IMR-90 (cell line): ENCODE data around the gene TMEM141. TPM values are rescaled to one million over a fixed set of nuclear protein-coding genes. Genes with fewer than 3 reads are reported as not detected.

ENCODE experiments used
- ATAC-seq: fragments of 200-7000 bp; cut with Tn5 transposase; 2 replicates; pipeline ENCODE4 v1.9.1; 2020; ENCODE audit warnings: low read depth, mild to moderate bottlenecking, moderate library complexity
- BruUV-seq: library from RNA; stranded (reverse); fragments of 400-500 nt; replicated peaks from 2 replicates; lab custom pipeline; 2021; lab: Mats Ljungman, UMichigan
- CTCF ChIA-PET: fragments of 300-600 bp; formaldehyde crosslinking; extraction: SDS; loops from one replicate; lab custom pipeline; 2021; ENCODE audit warnings: antibody characterized with exemption; lab: Yijun Ruan, JAX
- POLR2A ChIA-PET: fragments of 300-600 bp; sonication (Branson Sonifier 250); formaldehyde crosslinking; loops from one replicate; lab custom pipeline; 2022; ENCODE audit warnings: antibody characterized with exemption; ENCODE audit not compliant: unreplicated experiment; lab: Charles Lee
- DNase-seq: peaks from one replicate; pipeline ENCODE4 v3.0.0; 2013
- H2AFZ ChIP-seq: replicated peaks from 2 replicates; pipeline ENCODE3; 2013; ENCODE audit warnings: low read length, mild to moderate bottlenecking; ENCODE audit not compliant: poor library complexity
- H2AK5ac ChIP-seq: 2 replicates; pipeline ENCODE4 v1.6.1; 2013; ENCODE audit warnings: low read depth, low read length, inconsistent platforms
- H2AK9ac ChIP-seq: replicated peaks from 2 replicates; pipeline ENCODE3; 2013; ENCODE audit warnings: mild to moderate bottlenecking, low read depth, low read length, moderate library complexity; ENCODE audit not compliant: poor library complexity
- H2BK120ac ChIP-seq: 2 replicates; pipeline ENCODE4 v1.6.1; 2013; ENCODE audit warnings: low read depth, low read length, inconsistent platforms
- H2BK15ac ChIP-seq: 3 replicates; pipeline ENCODE4 v1.6.1; 2013; ENCODE audit warnings: low read depth, low read length, inconsistent platforms
- H2BK20ac ChIP-seq: 2 replicates; pipeline ENCODE4 v1.6.1; 2013; ENCODE audit warnings: low read depth, mild to moderate bottlenecking, inconsistent platforms, low read length, moderate library complexity
- H2BK5ac ChIP-seq: 2 replicates; pipeline ENCODE4 v1.6.1; 2013; ENCODE audit warnings: mild to moderate bottlenecking, low read depth, low read length, inconsistent platforms; ENCODE audit not compliant: poor library complexity, severe bottlenecking
- H3K14ac ChIP-seq: replicated peaks from 2 replicates; pipeline ENCODE4 v1.6.1; 2013; ENCODE audit warnings: low read depth, low read length, inconsistent platforms
- H3K18ac ChIP-seq: 2 replicates; pipeline ENCODE4 v1.6.1; 2013; ENCODE audit warnings: low read depth, low read length, control low read depth
- H3K23ac ChIP-seq: 2 replicates; pipeline ENCODE4 v1.6.1; 2013; ENCODE audit warnings: low read depth, low read length, inconsistent platforms
- H3K27ac ChIP-seq: 2 replicates; pipeline ENCODE4 v1.5.1; 2013; ENCODE audit warnings: mild to moderate bottlenecking, control low read depth, low read length; ENCODE audit not compliant: insufficient read depth
- H3K27me3 ChIP-seq: 2 replicates; pipeline ENCODE4 v1.6.1; 2013; ENCODE audit warnings: low read length; ENCODE audit not compliant: control insufficient read depth, insufficient read depth
- H3K36me3 ChIP-seq: 2 replicates; pipeline ENCODE4 v1.6.1; 2013; ENCODE audit warnings: low read length, mixed read lengths; ENCODE audit not compliant: control insufficient read depth, insufficient read depth
- H3K4ac ChIP-seq: 2 replicates; pipeline ENCODE4 v1.6.1; 2013; ENCODE audit warnings: low read depth, low read length, inconsistent platforms
- H3K4me1 ChIP-seq: 2 replicates; pipeline ENCODE4 v1.6.1; 2013; ENCODE audit warnings: low read length, mixed read lengths; ENCODE audit not compliant: control insufficient read depth, insufficient read depth
- H3K4me2 ChIP-seq: 2 replicates; pipeline ENCODE4 v1.6.1; 2013; ENCODE audit warnings: low read depth, mild to moderate bottlenecking, control low read depth, low read length, moderate library complexity
- H3K4me3 ChIP-seq: 2 replicates; pipeline ENCODE4 v1.5.1; 2013; ENCODE audit warnings: low read depth, mild to moderate bottlenecking, control low read depth, low read length, moderate library complexity; ENCODE audit not compliant: insufficient read depth
- H3K56ac ChIP-seq: 2 replicates; pipeline ENCODE4 v1.6.1; 2013; ENCODE audit warnings: low read length, inconsistent platforms; ENCODE audit not compliant: insufficient read depth; ENCODE audit errors: extremely low read depth
- H3K79me1 ChIP-seq, 2 experiments: 2 replicates each; pipeline ENCODE4 v1.6.1; 2013; ENCODE audit warnings: low read length in 2 of 2, inconsistent platforms in 1 of 2, low read depth in 1 of 2
- H3K9ac ChIP-seq: 2 replicates; pipeline ENCODE4 v1.6.1; 2013; ENCODE audit warnings: low read depth, low read length, control low read depth
- H3K9me1 ChIP-seq: 2 replicates; pipeline ENCODE4 v1.6.1; 2013; ENCODE audit warnings: low read length, inconsistent platforms; ENCODE audit not compliant: insufficient read depth
- H3K9me3 ChIP-seq: 2 replicates; pipeline ENCODE4 v1.6.1; 2013; ENCODE audit warnings: low read length; ENCODE audit not compliant: control insufficient read depth, insufficient read depth
- H4K20me1 ChIP-seq: 2 replicates; pipeline ENCODE4 v1.6.1; 2013; ENCODE audit warnings: low read length, inconsistent platforms; ENCODE audit not compliant: insufficient read depth
- H4K5ac ChIP-seq: 2 replicates; pipeline ENCODE4 v1.6.1; 2013; ENCODE audit warnings: mild to moderate bottlenecking, low read depth, low read length, control low read depth
- H4K8ac ChIP-seq, 2 experiments: 2 replicates each; pipeline ENCODE4 v1.6.1; 2013; ENCODE audit warnings: low read depth in 2 of 2, low read length in 2 of 2, control low read depth in 1 of 2, inconsistent platforms in 1 of 2
- H4K91ac ChIP-seq: 2 replicates; pipeline ENCODE4 v1.6.1; 2013; ENCODE audit warnings: low read depth, low read length, inconsistent platforms; ENCODE audit not compliant: insufficient read depth
- BHLHE40 ChIP-seq: fragments of 150-350 bp; IDR thresholded peaks from 2 replicates; pipeline ENCODE4 v1.6.1; 2016; ENCODE audit warnings: mild to moderate bottlenecking, low read depth, low read length
- FOS ChIP-seq: fragments of 150-350 bp; IDR thresholded peaks from 2 replicates; pipeline ENCODE4 v1.6.1; 2016; ENCODE audit warnings: low read depth, low read length
- MAFK ChIP-seq: IDR thresholded peaks from 2 replicates; pipeline ENCODE4 v1.6.1; 2012; ENCODE audit warnings: low read depth, low read length, improper control_type of control experiment
- POLR2A ChIP-seq: IDR thresholded peaks from 2 replicates; pipeline ENCODE4 v1.6.1; 2012; ENCODE audit warnings: mild to moderate bottlenecking, low read depth, low read length
- RCOR1 ChIP-seq: IDR thresholded peaks from 2 replicates; pipeline ENCODE4 v1.6.1; 2012; ENCODE audit warnings: mild to moderate bottlenecking, low read length, improper control_type of control experiment; ENCODE audit not compliant: insufficient replicate concordance
- RFX5 ChIP-seq: IDR thresholded peaks from 2 replicates; pipeline ENCODE4 v1.8.0; 2012; ENCODE audit warnings: low read depth, mild to moderate bottlenecking, low read length, moderate library complexity
- SMC3 ChIP-seq: fragments of 150-350 bp; IDR thresholded peaks from 2 replicates; pipeline ENCODE4 v1.6.1; 2016; ENCODE audit warnings: low read depth, mild to moderate bottlenecking, antibody characterized with exemption, low read length, moderate library complexity
- WGBS, 2 experiments: methylation state at CpG; one replicate each; pipeline versions ENCODE4 v1.1.5 to v1.1.7; 2013; ENCODE audit warnings: missing lambda C conversion rate in 2 of 2; ENCODE audit not compliant: insufficient read length in 1 of 2; ENCODE audit errors: extremely low coverage in 2 of 2; 5-methylcytosine and 5-hydroxymethylcytosine counted together
- dilution Hi-C: fragments of 300-500 bp; cut with HindIII; formaldehyde crosslinking; loops from one replicate; pipeline ENCODE4 v1.14.3; 2018; ENCODE audit warnings: low sequenced_read_pairs; ENCODE audit not compliant: unreplicated experiment
- in situ Hi-C: fragments of 300-500 bp; cut with MboI; formaldehyde crosslinking; loops from 3 replicates; pipeline ENCODE4 v1.14.3; 2019; ENCODE audit warnings: low sequenced_read_pairs, inconsistent platforms, mixed read lengths
- intact Hi-C: fragments of 100-400 bp; cut with micrococcal nuclease; formaldehyde crosslinking; loops from 2 replicates; pipeline ENCODE4 v1.10.0; 2022
- polyA plus RNA-seq, 3 experiments: library from polyadenylated mRNA; depleted of rRNA; stranded (reverse); fragments of >200 nt; gene quantifications; 2 replicates each; pipeline ENCODE4 v1.2.3, GENCODE V29; 2012; ENCODE audit warnings: low replicate concordance in 1 of 3
- total RNA-seq: library from RNA; depleted of rRNA; stranded (reverse); fragments of >200 nt; gene quantifications from 2 replicates; pipeline ENCODE4 v1.2.3, GENCODE V29; 2012
- TF ChIP-seq, protein P1 (sequence below): fragments of 150-350 bp; IDR thresholded peaks from 2 replicates; pipeline ENCODE4 v1.6.1; 2016; ENCODE audit warnings: low read depth, mild to moderate bottlenecking, low read length, moderate library complexity, borderline replicate concordance
- TF ChIP-seq, protein P2 (sequence below): fragments of 150-350 bp; IDR thresholded peaks from 2 replicates; pipeline ENCODE4 v1.6.1; 2017; ENCODE audit warnings: mild to moderate bottlenecking, antibody characterized with exemption, low read length, low read depth
- TF ChIP-seq, protein P3 (sequence below): conservative IDR thresholded peaks from 2 replicates; pipeline ENCODE4 v1.5.1; 2012; ENCODE audit warnings: mild to moderate bottlenecking, low read depth, low read length, improper control_type of control experiment

TMEM141 gene
- total and polyA plus RNA-seq, 2 of the 4 experiments (the other 2 are of a cell fraction) = 39.1 to 77.8 TPM

DNA sequence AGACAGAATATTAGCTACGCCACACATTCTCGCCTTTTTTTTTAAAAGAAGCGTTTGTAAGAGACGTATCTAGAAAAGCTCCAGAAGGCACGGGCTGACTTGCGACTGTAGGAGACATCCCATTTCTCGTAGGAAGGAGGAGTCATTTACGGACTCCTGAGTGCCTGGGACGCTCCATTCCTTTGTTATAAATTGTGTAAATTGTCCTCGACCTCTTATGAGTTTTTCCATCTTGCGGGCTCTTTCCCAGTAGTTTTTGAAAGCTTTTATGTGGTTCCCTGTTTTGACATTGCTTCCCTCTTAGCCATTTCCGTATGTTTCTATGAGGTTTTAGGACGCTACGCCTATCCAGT, 17.6 kb downstream of the TMEM141 start:
- Histone ChIP-seq H2BK15ac (no peak overlapping the region), H3K14ac (peak overlapping the region; percentile 48), H3K9me1 (peaks cover 4% of the 10 kb centered on the region), H4K5ac (no peak overlapping the region), H3K56ac (peak overlapping the region; percentile 39; the same call in 1 of the 2 replicates), H3K9ac (peak overlapping the region; percentile 85), H3K18ac (no peak overlapping the region), H3K4me3 (peak overlapping the region; percentile 75), H3K79me1 (peaks cover 34 to 54% of the 10 kb centered on the region in 2 experiments), H3K27me3 (no peaks in the 10 kb centered on the region), H2BK120ac (no peak overlapping the region), H3K36me3 (peaks cover 7% of the 10 kb centered on the region), H3K27ac (peak overlapping the region; percentile 32; the same call in 1 of the 2 replicates), H3K23ac (peak overlapping the region; percentile 70; the same call in 1 of the 2 replicates), H2AK5ac (no peak overlapping the region), H4K20me1 (peaks cover 22% of the 10 kb centered on the region; the same call in 1 of the 2 replicates), H3K4me2 (peak overlapping the region; percentile 90), H3K4ac (0 out of 2 replicates have a peak overlapping the region, but pooled peaks have one; percentile 3), H3K9me3 (no peaks in the 10 kb centered on the region), H4K91ac (no peak overlapping the region), H4K8ac (no peak overlapping the region; a peak in 1 of 4 replicates), H2AK9ac (peak overlapping the region; percentile 81), H2BK5ac (no peak overlapping the region), H2BK20ac (no peak overlapping the region), H3K4me1 (peaks cover 13% of the 10 kb centered on the region), H2AFZ (peak overlapping the region; percentile 99)
- in situ Hi-C loops = no loop called here
- no TSS peak for BruUV-seq
- CTCF ChIA-PET = no interaction called here
- DNase-seq = peak; percentile 35
- dilution Hi-C loops = no loop called here
- intact Hi-C loops = no loop called here
- TF ChIP-seq, protein P1, sequence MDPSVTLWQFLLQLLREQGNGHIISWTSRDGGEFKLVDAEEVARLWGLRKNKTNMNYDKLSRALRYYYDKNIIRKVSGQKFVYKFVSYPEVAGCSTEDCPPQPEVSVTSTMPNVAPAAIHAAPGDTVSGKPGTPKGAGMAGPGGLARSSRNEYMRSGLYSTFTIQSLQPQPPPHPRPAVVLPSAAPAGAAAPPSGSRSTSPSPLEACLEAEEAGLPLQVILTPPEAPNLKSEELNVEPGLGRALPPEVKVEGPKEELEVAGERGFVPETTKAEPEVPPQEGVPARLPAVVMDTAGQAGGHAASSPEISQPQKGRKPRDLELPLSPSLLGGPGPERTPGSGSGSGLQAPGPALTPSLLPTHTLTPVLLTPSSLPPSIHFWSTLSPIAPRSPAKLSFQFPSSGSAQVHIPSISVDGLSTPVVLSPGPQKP = no peak
- TF ChIP-seq SMC3 = no peak
- TF ChIP-seq RFX5 = no peak
- no peak for TF ChIP-seq POLR2A
- TF ChIP-seq, protein P2, sequence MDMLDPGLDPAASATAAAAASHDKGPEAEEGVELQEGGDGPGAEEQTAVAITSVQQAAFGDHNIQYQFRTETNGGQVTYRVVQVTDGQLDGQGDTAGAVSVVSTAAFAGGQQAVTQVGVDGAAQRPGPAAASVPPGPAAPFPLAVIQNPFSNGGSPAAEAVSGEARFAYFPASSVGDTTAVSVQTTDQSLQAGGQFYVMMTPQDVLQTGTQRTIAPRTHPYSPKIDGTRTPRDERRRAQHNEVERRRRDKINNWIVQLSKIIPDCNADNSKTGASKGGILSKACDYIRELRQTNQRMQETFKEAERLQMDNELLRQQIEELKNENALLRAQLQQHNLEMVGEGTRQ = no peak
- TF ChIP-seq FOS = no peak
- TF ChIP-seq, protein P3, sequence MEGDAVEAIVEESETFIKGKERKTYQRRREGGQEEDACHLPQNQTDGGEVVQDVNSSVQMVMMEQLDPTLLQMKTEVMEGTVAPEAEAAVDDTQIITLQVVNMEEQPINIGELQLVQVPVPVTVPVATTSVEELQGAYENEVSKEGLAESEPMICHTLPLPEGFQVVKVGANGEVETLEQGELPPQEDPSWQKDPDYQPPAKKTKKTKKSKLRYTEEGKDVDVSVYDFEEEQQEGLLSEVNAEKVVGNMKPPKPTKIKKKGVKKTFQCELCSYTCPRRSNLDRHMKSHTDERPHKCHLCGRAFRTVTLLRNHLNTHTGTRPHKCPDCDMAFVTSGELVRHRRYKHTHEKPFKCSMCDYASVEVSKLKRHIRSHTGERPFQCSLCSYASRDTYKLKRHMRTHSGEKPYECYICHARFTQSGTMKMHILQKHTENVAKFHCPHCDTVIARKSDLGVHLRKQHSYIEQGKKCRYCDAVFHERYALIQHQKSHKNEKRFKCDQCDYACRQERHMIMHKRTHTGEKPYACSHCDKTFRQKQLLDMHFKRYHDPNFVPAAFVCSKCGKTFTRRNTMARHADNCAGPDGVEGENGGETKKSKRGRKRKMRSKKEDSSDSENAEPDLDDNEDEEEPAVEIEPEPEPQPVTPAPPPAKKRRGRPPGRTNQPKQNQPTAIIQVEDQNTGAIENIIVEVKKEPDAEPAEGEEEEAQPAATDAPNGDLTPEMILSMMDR = no peak
- TF ChIP-seq RCOR1 = no peak
- TF ChIP-seq MAFK = no peak
- no peak for TF ChIP-seq BHLHE40
- peak; percentile 5 for ATAC-seq
- POLR2A ChIA-PET = no interaction called here
- 19% methylated on average over 4 of the region's 14 CpGs; no CpG with 5 or more reads in 1 of the 2 experiments for WGBS, 2 experiments
